Immature natural killer cell (primary cell): ENCODE measurements around the gene PEX14. TPM values are rescaled to one million over a fixed set of nuclear protein-coding genes. Genes with fewer than 3 reads are reported as not detected.

ENCODE experiments used
- DNase-seq, 3 donors: peaks; one replicate each; pipeline ENCODE4 v3.0.0; 2022; ENCODE audit warnings: mixed read lengths in 1 of 3
- H3K27ac Mint-ChIP-seq, 6 donors: one replicate each; pipeline ENCODE4 v1.8.0; 2020; ENCODE audit warnings: mixed read lengths in 6 of 6, mild to moderate bottlenecking in 5 of 6, inconsistent platforms in 4 of 6, moderate library complexity in 3 of 6
- H3K27me3 Mint-ChIP-seq, 3 donors: one replicate each; pipeline ENCODE4 v1.8.0; 2020 to 2021; ENCODE audit warnings: low read depth in 3 of 3, mild to moderate bottlenecking in 3 of 3, mixed read lengths in 3 of 3, moderate library complexity in 3 of 3, inconsistent platforms in 1 of 3
- H3K36me3 Mint-ChIP-seq, 3 donors: one replicate each; pipeline ENCODE4 v1.8.0; 2020; ENCODE audit warnings: mixed read lengths in 3 of 3, inconsistent platforms in 2 of 3, mild to moderate bottlenecking in 2 of 3
- H3K4me1 Mint-ChIP-seq, 2 donors: one replicate each; pipeline ENCODE4 v1.8.0; 2020; ENCODE audit warnings: inconsistent platforms in 2 of 2, mild to moderate bottlenecking in 2 of 2, mixed read lengths in 2 of 2, moderate library complexity in 1 of 2
- H3K4me3 Mint-ChIP-seq, 5 donors: one replicate each; pipeline ENCODE4 v1.8.0; 2020; ENCODE audit warnings: mild to moderate bottlenecking in 5 of 5, mixed read lengths in 5 of 5, inconsistent platforms in 3 of 5, moderate library complexity in 3 of 5
- H3K9me3 Mint-ChIP-seq, 6 donors: one replicate each; pipeline ENCODE4 v1.8.0; 2020; ENCODE audit warnings: mild to moderate bottlenecking in 6 of 6, mixed read lengths in 6 of 6, inconsistent platforms in 4 of 6, moderate library complexity in 3 of 6
- polyA plus RNA-seq, 3 donors: library from polyadenylated mRNA; unstranded; fragments of 300-500 nt; fragmentation: Illumina TruSeq; gene quantifications; one replicate each; pipeline ENCODE4 v1.2.3, GENCODE V29; 2021

PEX14 gene
- polyA plus RNA-seq, 3 donors from 2014 or later: 2.0 to 7.5 (median 4.1) TPM

- no peak overlapping the region for H3K4me3 Mint-ChIP-seq
- no peak for DNase-seq
- peaks cover 0 to 9% (median 0%) of the 10 kb centered on the region in 3 donors for H3K27me3 Mint-ChIP-seq
- H3K27ac Mint-ChIP-seq: no peak overlapping the region
- no peaks in the 10 kb centered on the region for H3K36me3 Mint-ChIP-seq
- H3K9me3 Mint-ChIP-seq: no peaks in the 10 kb centered on the region
- H3K4me1 Mint-ChIP-seq: no peaks in the 10 kb centered on the region
These were observed 189.5 kb downstream of the PEX14 start for GRCh38 chr1:10664251-10664650.

DNA sequence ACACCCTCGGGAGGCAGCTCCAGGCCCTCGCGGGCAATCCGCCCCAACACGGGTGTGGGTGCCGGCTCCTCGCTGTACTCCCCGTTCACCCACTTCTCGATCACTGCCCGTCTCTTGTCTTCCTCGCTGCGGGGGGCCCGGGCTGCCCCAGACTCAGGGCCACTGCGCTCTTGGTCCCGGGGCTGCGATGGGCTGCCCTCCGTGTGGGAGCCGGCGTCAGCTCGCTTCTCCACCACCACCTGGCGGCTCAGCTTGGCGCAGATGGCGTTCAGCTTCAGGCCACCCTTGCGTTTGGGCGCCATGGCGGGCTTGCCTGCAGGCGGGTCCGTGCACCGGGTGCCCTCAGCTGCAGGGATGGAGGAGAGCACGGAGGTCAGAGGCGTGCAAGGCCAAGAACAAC lies 190.5 kb downstream of the PEX14 start:
- H3K36me3 Mint-ChIP-seq: no peaks in the 10 kb centered on the region
- no peaks in the 10 kb centered on the region for H3K4me1 Mint-ChIP-seq
- DNase-seq: no peak
- no peaks in the 10 kb centered on the region for H3K9me3 Mint-ChIP-seq
- H3K27me3 Mint-ChIP-seq: peaks cover 0 to 9% (median 0%) of the 10 kb centered on the region in 3 donors
- no peak overlapping the region for H3K27ac Mint-ChIP-seq
- H3K4me3 Mint-ChIP-seq: no peak overlapping the region

DNA sequence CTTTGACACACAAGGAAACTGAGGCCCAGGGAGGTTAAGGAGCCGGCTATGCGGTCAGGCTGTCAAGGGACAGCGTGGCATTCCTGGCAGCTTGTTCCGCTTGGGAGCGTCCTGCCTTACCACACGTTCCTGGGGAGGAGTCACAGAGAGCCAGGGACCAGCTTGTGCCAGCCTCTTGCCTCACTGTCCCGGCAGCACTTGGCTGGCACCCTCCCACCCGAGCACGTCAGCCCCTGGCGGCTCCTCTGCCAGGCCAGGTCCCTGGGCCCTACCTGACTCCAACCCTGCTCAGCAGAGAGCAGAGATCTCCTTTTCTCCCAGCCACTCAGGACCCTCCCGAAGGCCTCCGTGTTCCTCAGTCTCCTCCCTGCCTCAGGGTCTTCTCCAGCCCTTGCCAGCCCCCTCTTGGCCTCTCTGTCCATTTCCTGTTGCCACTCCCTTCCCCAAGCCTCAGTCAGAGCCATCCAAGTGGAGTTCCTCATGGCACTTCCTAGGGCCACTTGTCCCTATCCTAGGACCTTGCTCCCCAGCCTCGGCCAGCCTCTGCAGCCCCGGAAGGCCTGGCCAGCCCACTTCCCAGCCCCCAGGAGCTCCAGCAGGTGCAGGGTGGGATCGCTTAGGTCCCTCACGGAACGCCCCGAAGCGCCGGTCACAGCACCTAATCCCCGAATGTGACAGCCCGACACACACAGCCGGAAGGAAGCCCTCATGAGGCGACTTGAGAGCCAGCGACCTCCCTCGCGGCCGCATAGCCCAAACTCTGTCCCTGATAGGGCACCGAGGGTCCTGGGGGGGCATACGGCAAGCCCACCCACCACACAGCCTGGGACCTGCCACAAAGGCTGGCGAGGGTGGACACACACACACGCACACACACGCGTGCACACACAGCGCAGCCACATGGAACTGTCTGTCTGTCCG lies 191.4 kb downstream of the PEX14 start:
- H3K36me3 Mint-ChIP-seq: no peaks in the 10 kb centered on the region
- peaks cover 4 to 6% of the 10 kb centered on the region in 2 donors for H3K4me1 Mint-ChIP-seq
- no peaks in the 10 kb centered on the region for H3K9me3 Mint-ChIP-seq
- H3K27ac Mint-ChIP-seq: no peak overlapping the region
- peaks cover 0 to 9% (median 0%) of the 10 kb centered on the region in 3 donors for H3K27me3 Mint-ChIP-seq
- no peak for DNase-seq
- H3K4me3 Mint-ChIP-seq: no peak overlapping the region

GRCh38 chr1:10667861-10668761 lies 193.4 kb downstream of the PEX14 start:
- H3K27me3 Mint-ChIP-seq: peaks cover 0 to 10% (median 2%) of the 10 kb centered on the region in 3 donors
- DNase-seq: no peak
- peaks cover 7 to 15% of the 10 kb centered on the region in 2 donors for H3K4me1 Mint-ChIP-seq
- H3K4me3 Mint-ChIP-seq: no peak overlapping the region
- H3K9me3 Mint-ChIP-seq: no peaks in the 10 kb centered on the region
- H3K36me3 Mint-ChIP-seq: no peaks in the 10 kb centered on the region
- peak overlapping the region in 1 of 6 donors; percentile 35 for H3K27ac Mint-ChIP-seq

DNA sequence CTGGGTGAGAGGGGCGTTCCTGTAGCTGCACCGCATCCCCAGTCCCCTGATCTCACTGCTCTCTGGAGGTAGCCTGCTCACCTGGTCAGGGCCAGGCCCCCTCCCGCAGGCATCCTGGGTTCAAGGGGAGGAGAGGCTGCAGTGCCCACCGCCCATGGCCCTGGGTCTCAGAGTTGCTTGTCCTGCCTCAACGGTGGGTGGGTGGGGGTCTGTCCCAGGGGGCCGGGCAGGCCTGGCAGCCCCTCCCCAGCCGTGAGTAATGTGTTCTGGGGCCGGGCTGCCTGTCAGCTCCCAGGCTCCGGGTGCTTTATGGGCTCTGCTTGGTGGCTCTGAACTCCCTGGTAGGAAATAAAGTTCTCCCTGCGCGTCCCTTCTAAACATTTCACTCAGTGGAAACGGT lies 194.8 kb downstream of the PEX14 start:
- H3K4me1 Mint-ChIP-seq: peaks cover 7 to 15% of the 10 kb centered on the region in 2 donors
- no peaks in the 10 kb centered on the region for H3K9me3 Mint-ChIP-seq
- no peak overlapping the region for H3K4me3 Mint-ChIP-seq
- peaks cover 0 to 13% (median 2%) of the 10 kb centered on the region in 3 donors for H3K27me3 Mint-ChIP-seq
- H3K36me3 Mint-ChIP-seq: no peaks in the 10 kb centered on the region
- no peak for DNase-seq
- no peak overlapping the region for H3K27ac Mint-ChIP-seq

- Mint-ChIP-seq H3K27ac (peak overlapping the region in 3 of 6 donors; percentile 5 to 73 (median 37)), H3K4me1 (peaks cover 7 to 15% of the 10 kb centered on the region in 2 donors), H3K36me3 (no peaks in the 10 kb centered on the region), H3K4me3 (no peak overlapping the region), H3K9me3 (no peaks in the 10 kb centered on the region), H3K27me3 (peaks cover 0 to 13% (median 2%) of the 10 kb centered on the region in 3 donors)
- DNase-seq: no peak
These were observed 195.4 kb downstream of the PEX14 start for GRCh38 chr1:10670190-10670589.

DNA sequence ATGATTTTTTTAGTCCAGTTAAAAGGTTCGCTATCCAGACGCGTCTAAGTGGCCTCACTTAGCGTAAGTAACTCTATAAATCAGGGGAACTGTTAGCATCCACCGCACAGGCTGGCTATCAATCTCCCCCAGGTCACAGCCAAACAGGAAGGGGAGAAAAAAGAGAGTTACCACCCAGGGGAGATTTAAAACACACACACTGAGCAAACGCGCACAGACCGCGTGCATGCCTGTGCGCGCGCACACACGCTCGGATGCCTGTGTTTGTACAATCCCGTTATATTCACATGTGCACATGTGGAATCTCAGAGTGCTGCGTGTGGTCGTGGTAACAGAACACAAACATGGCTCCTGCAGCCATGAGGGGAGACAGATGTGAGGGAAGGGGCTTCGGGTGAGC lies 196.3 kb downstream of the PEX14 start:
- Mint-ChIP-seq H3K27ac (peak overlapping the region in 2 of 6 donors; percentile 73 to 76), H3K4me3 (no peak overlapping the region), H3K27me3 (peaks cover 0 to 13% (median 2%) of the 10 kb centered on the region in 3 donors), H3K9me3 (no peaks in the 10 kb centered on the region), H3K4me1 (peaks cover 8 to 15% of the 10 kb centered on the region in 2 donors), H3K36me3 (no peaks in the 10 kb centered on the region)
- no peak for DNase-seq

- H3K27ac Mint-ChIP-seq: peak overlapping the region in 1 of 6 donors; percentile 76
- H3K4me1 Mint-ChIP-seq: peaks cover 12 to 21% of the 10 kb centered on the region in 2 donors
- H3K4me3 Mint-ChIP-seq: no peak overlapping the region
- no peaks in the 10 kb centered on the region for H3K36me3 Mint-ChIP-seq
- no peak for DNase-seq
- no peaks in the 10 kb centered on the region for H3K9me3 Mint-ChIP-seq
- H3K27me3 Mint-ChIP-seq: peaks cover 0 to 15% (median 2%) of the 10 kb centered on the region in 3 donors
These were observed 197.0 kb downstream of the PEX14 start for GRCh38 chr1:10671622-10672342.

GRCh38 chr1:10672343-10673050 lies 197.7 kb downstream of the PEX14 start:
- H3K27ac Mint-ChIP-seq: no peak overlapping the region
- DNase-seq: no peak
- peaks cover 15 to 21% of the 10 kb centered on the region in 2 donors for H3K4me1 Mint-ChIP-seq
- H3K4me3 Mint-ChIP-seq: no peak overlapping the region
- H3K9me3 Mint-ChIP-seq: peaks cover 0 to 2% (median 0%) of the 10 kb centered on the region in 6 donors
- H3K36me3 Mint-ChIP-seq: no peaks in the 10 kb centered on the region
- peaks cover 0 to 12% (median 5%) of the 10 kb centered on the region in 3 donors for H3K27me3 Mint-ChIP-seq

DNA sequence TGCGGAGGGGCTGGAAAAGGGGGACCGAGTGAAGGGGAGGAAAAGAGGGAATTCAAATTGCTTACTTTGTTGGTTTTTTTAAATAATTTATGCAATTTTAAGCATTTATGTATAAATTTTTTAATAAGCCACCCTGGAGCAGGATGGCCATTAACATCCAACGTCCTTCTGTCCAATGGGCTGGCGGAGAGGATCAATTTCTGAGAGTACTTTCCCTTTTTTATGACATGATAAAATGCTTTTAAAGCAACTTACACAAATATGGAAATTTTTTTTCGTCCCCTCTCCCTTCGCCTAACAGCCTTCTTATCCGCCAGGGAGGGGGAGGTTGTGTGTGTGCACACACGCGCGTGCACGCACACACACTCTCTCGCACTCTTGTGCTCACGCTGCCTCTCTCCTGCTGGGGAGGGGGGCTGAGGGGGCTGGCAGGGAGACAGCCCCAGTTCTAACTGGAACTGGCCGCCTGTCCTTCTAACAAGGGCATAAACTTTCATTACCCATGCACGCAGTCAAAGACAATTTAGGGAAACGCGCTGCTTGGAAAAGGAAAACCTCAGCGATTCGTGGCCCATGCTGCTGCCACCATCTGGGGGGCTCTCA lies 198.5 kb downstream of the PEX14 start:
- Mint-ChIP-seq H3K9me3 (peaks cover 0 to 2% (median 0%) of the 10 kb centered on the region in 6 donors), H3K36me3 (no peaks in the 10 kb centered on the region), H3K4me3 (no peak overlapping the region), H3K27me3 (peaks cover 0 to 7% (median 5%) of the 10 kb centered on the region in 3 donors), H3K27ac (no peak overlapping the region), H3K4me1 (peaks cover 15 to 21% of the 10 kb centered on the region in 2 donors)
- no peak for DNase-seq

DNA sequence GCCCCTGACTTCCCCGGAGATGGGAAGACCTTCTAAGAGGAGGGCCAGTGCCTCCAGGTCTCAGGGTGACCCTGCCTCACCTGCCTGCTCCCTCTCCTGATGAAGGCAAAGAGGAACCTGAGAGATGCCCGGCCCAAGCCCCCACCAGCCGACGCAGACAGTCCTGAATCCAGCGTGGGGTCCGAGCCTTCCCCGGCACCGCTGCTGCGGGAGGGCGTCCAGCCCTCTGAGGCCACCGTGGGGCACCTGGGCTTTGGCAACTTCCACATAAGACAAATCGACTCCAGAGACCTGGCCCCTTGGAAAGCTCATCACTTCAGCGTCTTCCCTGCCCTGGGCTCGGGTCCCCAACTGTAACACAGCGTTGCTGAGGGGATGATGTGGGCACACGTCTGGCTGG lies 199.5 kb downstream of the PEX14 start:
- H3K4me1 Mint-ChIP-seq: peaks cover 19 to 22% of the 10 kb centered on the region in 2 donors
- no peaks in the 10 kb centered on the region for H3K36me3 Mint-ChIP-seq
- no peak overlapping the region for H3K4me3 Mint-ChIP-seq
- no peak for DNase-seq
- H3K27ac Mint-ChIP-seq: no peak overlapping the region
- peaks cover 0 to 6% (median 5%) of the 10 kb centered on the region in 3 donors for H3K27me3 Mint-ChIP-seq
- H3K9me3 Mint-ChIP-seq: peaks cover 0 to 2% (median 0%) of the 10 kb centered on the region in 6 donors
